Prostate gland (tissue), 2 donors: Measurements from ENCODE around the gene FAM83G. TPM values are rescaled to one million over a fixed set of nuclear protein-coding genes. Genes with fewer than 3 reads are reported as not detected.
A peak's percentile ranks its signal among the peaks of the same experiment; 100 is the strongest.
"Not testable (repeated sequence)": the region's sequence is repeated elsewhere in the genome, so short reads cannot be mapped to it uniquely, and the experiment has no call there.

Experiments used
- DNase-seq: peaks from one replicate; pipeline ENCODE4 v3.0.0-alpha.2; 2019; ENCODE audit warnings: low spot score
- H3K27ac ChIP-seq, 2 donors: fragments of 200-600 bp; sonication (generic); 2 replicates each; pipeline ENCODE4 v1.5.1; 2017 to 2019
- H3K27me3 ChIP-seq: fragments of 200-600 bp; sonication (generic); replicated peaks from 2 replicates; pipeline ENCODE4 v1.5.1; 2019; ENCODE audit not compliant: insufficient read depth
- H3K36me3 ChIP-seq, 2 donors: fragments of 200-600 bp; sonication (generic); 1 replicate in 1 of 2; 2 replicates in 1 of 2; pipeline versions ENCODE4 v1.5.1 to v1.8.1; 2017 to 2019
- H3K4me1 ChIP-seq: fragments of 200-600 bp; sonication (generic); replicated peaks from 2 replicates; pipeline ENCODE4 v1.5.1; 2019
- H3K4me3 ChIP-seq, 2 donors: fragments of 200-600 bp; sonication (generic); 2 replicates each; pipeline ENCODE4 v1.5.1; 2017 to 2019
- H3K9me3 ChIP-seq: fragments of 200-600 bp; sonication (generic); 2 replicates; pipeline ENCODE4 v1.5.1; 2017
- POLR2A ChIP-seq: fragments of 450-650 bp; IDR thresholded peaks from one replicate; pipeline ENCODE4 v1.6.1; 2016; ENCODE audit warnings: antibody characterized with exemption, mild to moderate bottlenecking
- POLR2AphosphoS5 ChIP-seq: sonication (generic); formaldehyde crosslinking; IDR thresholded peaks from one replicate; pipeline ENCODE4 v1.6.1; 2017; ENCODE audit warnings: antibody characterized with exemption
- WGBS: methylation state at CpG from one replicate; pipeline ENCODE4 v1.1.5; 2018; 5-methylcytosine and 5-hydroxymethylcytosine counted together
- intact Hi-C: fragments of 100-400 bp; cut with DNase I; formaldehyde crosslinking; loops from one replicate; pipeline ENCODE4 v1.14.2; 2022
- total RNA-seq, 2 donors: library from RNA; depleted of rRNA; stranded (reverse); fragments of >200 nt; gene quantifications; one replicate each; pipeline ENCODE4 v1.1.0, GENCODE V29; 2016
- TF ChIP-seq, protein P1 (sequence below), 4 experiments: fragments of 200-600 bp in 2 of 4; fragments of 450-650 bp in 2 of 4; sonication (generic) in 2 of 4; IDR thresholded peaks; 1 replicate in 3 of 4; 2 replicates in 1 of 4; pipeline ENCODE4 v1.5.1; 2016 to 2019; ENCODE audit warnings: antibody characterized with exemption in 4 of 4, mild to moderate bottlenecking in 2 of 4, moderate library complexity in 2 of 4

Gene FAM83G
- 1 to 10 TPM; 7.3 to 9.5 TPM for total RNA-seq

- Histone ChIP-seq H3K27me3 (no peaks in the 10 kb centered on the region), H3K27ac (peak within 1 kb of the TSS; percentile 66 to 71), H3K36me3 (no peaks in the 10 kb centered on the region), H3K4me1 (no peaks in the 10 kb centered on the region), H3K4me3 (peak within 1 kb of the TSS; percentile 56 to 67), H3K9me3 (no peaks in the 10 kb centered on the region)
- peak; percentile 85 for DNase-seq
- intact Hi-C loops, result loop anchor here (5.0 kb wide), 1 partner anchor 42 kb away; no protein-coding TSS in a partner anchor
- TF ChIP-seq POLR2A (peak; percentile 29), POLR2AphosphoS5 (peak; percentile 65)
- TF ChIP-seq, protein P1, sequence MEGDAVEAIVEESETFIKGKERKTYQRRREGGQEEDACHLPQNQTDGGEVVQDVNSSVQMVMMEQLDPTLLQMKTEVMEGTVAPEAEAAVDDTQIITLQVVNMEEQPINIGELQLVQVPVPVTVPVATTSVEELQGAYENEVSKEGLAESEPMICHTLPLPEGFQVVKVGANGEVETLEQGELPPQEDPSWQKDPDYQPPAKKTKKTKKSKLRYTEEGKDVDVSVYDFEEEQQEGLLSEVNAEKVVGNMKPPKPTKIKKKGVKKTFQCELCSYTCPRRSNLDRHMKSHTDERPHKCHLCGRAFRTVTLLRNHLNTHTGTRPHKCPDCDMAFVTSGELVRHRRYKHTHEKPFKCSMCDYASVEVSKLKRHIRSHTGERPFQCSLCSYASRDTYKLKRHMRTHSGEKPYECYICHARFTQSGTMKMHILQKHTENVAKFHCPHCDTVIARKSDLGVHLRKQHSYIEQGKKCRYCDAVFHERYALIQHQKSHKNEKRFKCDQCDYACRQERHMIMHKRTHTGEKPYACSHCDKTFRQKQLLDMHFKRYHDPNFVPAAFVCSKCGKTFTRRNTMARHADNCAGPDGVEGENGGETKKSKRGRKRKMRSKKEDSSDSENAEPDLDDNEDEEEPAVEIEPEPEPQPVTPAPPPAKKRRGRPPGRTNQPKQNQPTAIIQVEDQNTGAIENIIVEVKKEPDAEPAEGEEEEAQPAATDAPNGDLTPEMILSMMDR (IDR thresholded peaks at IDR 0.05), result peak in 1 of 4 experiments; percentile 16
- WGBS, result 6% methylated on average over 67 of the region's 67 CpGs
These were observed at the start of gene FAM83G for GRCh38 chr17:19004421-19005136. Gene FAM83G, minus strand, starts transcription at chr17:19004764. Its CDS starts 723 bp downstream, at chr17:19004041.

DNA sequence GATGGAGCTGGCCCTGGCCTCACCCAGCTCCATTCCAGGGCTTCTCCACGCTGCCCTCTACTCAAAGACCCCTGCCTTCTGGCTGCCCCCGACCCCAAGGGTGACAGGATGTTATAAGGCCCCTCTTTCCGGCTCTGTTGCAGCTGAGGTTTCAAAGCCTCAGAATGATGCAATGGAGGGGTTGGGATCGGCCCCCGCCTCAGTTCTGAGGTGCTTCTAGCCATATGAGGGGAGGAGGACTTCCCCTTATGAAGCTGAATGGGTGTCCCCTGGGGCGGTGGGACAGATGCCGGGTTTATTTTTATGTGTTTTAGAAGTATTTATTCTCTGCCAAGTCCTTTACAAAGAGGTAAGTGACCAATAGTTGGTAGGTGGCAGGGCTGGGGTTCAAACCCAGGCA is 44.3 kb upstream of the FAM83G start:
- WGBS, result no CpG with 5 or more reads among the region's 7 CpGs
- H3K9me3 ChIP-seq, intact Hi-C loops, H3K27me3 ChIP-seq, H3K4me3 ChIP-seq, H3K4me1 ChIP-seq, H3K36me3 ChIP-seq, DNase-seq, H3K27ac ChIP-seq: not testable (repeated sequence)

DNA sequence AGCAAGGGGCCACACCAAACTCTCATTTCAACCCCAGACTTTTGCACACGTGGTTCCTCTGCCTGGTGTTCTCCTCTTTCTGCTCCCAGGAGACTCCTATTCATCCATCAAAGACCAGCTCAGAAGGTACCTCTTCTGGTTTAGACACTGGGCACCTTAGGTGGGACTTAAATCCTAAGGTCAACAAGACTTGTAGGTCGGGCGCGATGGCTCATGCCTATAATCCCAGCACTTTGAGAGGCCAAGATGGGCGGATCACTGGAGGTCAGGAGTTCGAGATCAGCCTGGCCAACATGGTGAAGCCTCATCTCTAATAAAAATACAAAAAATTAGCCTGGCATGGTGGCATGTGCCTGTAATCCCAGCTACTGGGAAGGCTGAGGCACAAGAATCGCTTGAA is 42.9 kb upstream of the FAM83G start:
- intact Hi-C loops, H3K27me3 ChIP-seq, H3K4me1 ChIP-seq, H3K27ac ChIP-seq, H3K9me3 ChIP-seq, DNase-seq, H3K4me3 ChIP-seq, H3K36me3 ChIP-seq: not testable (repeated sequence)
- no CpG with 5 or more reads among the region's 7 CpGs for WGBS

GRCh38 chr17:19046782-19047375 is 42.3 kb upstream of the FAM83G start, which contains the start of gene GRAP:
Gene GRAP, minus strand, starts transcription at chr17:19046957. Its CDS starts 31 bp downstream, at chr17:19046926.
- intact Hi-C loops, H3K36me3 ChIP-seq, H3K4me1 ChIP-seq, H3K9me3 ChIP-seq, H3K27me3 ChIP-seq, H3K27ac ChIP-seq, DNase-seq, H3K4me3 ChIP-seq: not testable (repeated sequence)
- no CpG with 5 or more reads among the region's 12 CpGs for WGBS

GRCh38 chr17:19044643-19045042 is 40.1 kb upstream of the FAM83G start:
- H3K36me3 ChIP-seq, H3K27ac ChIP-seq, H3K9me3 ChIP-seq, H3K27me3 ChIP-seq, H3K4me3 ChIP-seq, H3K4me1 ChIP-seq, intact Hi-C loops, DNase-seq: not testable (repeated sequence)
- no CpG with 5 or more reads among the region's 9 CpGs for WGBS

- H3K27me3 ChIP-seq, H3K4me1 ChIP-seq, H3K27ac ChIP-seq, H3K9me3 ChIP-seq, DNase-seq, H3K4me3 ChIP-seq, H3K36me3 ChIP-seq, intact Hi-C loops: not testable (repeated sequence)
- no CpG with 5 or more reads among the region's 8 CpGs for WGBS
These were observed 38.5 kb upstream of the FAM83G start for GRCh38 chr17:19043032-19043431.

GRCh38 chr17:19042369-19042768 is 37.8 kb upstream of the FAM83G start:
- DNase-seq, H3K27me3 ChIP-seq, H3K27ac ChIP-seq, H3K4me3 ChIP-seq, intact Hi-C loops, H3K9me3 ChIP-seq, H3K4me1 ChIP-seq, H3K36me3 ChIP-seq: not testable (repeated sequence)
- WGBS, result no CpG with 5 or more reads among the region's 14 CpGs

DNA sequence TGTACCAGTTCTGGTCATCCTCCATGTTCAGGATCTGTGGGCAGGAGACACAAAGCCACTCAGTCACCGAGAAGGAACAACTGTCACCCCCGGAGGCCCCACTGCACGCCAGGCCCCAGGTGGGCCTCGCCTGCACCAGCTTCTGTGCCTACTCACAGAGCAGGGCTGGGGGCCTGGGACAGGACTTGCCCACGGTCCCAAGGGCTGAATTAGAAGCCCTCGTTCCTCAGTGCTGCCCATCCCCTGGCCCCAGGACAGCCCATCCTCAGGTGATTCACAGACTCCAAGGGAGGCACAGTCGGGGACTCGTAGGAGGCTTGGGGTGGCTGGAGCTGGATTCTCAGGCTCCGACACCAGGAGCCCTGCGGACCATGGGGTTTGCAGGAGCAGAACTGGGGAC is 37.3 kb upstream of the FAM83G start:
- H3K4me1 ChIP-seq, H3K4me3 ChIP-seq, DNase-seq, H3K27ac ChIP-seq, H3K36me3 ChIP-seq, H3K9me3 ChIP-seq, H3K27me3 ChIP-seq, intact Hi-C loops: not testable (repeated sequence)
- no CpG with 5 or more reads among the region's 10 CpGs for WGBS

DNA sequence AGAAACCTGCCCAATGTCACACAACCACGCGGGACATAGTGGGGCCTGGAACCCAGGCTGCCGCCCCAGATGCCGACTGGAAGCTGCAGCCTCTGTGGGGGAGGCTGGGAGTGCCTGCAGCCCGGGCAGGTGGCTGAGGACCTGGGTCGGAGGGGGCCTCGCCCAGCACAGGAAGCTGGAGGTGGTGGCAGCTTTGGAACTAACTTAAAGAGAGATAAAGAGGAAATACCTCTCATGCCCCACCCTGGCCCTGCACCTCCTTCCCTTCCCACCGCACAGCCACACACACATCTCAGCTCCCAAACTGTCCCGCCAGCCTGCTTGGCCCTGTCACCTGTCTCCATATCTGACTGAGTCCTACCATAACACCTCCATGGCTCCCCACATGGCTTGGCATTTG is 35.8 kb upstream of the FAM83G start:
- H3K4me1 ChIP-seq, H3K9me3 ChIP-seq, DNase-seq, intact Hi-C loops, H3K27ac ChIP-seq, H3K4me3 ChIP-seq, H3K27me3 ChIP-seq, H3K36me3 ChIP-seq: not testable (repeated sequence)
- WGBS, result no CpG with 5 or more reads among the region's 9 CpGs

DNA sequence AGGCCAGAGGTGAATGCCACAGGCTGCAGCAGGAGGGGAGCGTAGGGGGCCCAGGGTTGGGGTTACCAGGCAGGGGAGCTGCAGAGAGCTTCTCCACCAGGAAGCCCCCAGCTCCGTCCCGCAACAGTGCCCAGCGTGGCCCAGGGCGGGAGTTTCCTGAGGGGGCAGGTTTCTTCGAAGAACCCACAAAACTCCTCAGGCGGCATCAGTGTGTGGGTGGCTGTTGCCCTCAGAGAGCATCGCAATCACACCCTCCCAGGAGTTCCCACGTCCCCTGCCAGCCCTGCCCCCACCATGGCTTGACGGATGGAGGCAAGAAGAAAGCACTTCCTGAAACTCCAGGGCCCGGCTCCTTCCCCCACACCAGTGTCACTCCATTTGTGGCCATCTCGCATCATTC is 34.2 kb upstream of the FAM83G start:
- intact Hi-C loops, H3K4me3 ChIP-seq, H3K36me3 ChIP-seq, H3K27ac ChIP-seq, H3K4me1 ChIP-seq, H3K27me3 ChIP-seq, H3K9me3 ChIP-seq, DNase-seq: not testable (repeated sequence)
- WGBS, result no CpG with 5 or more reads among the region's 12 CpGs

- no CpG with 5 or more reads among the region's 17 CpGs for WGBS
- H3K4me1 ChIP-seq, H3K27me3 ChIP-seq, intact Hi-C loops, H3K4me3 ChIP-seq, DNase-seq, H3K36me3 ChIP-seq, H3K9me3 ChIP-seq, H3K27ac ChIP-seq: not testable (repeated sequence)
These were observed 33.4 kb upstream of the FAM83G start for GRCh38 chr17:19038007-19038406.
